GM21447 (cell line): ENCODE measurements around the gene UGT3A1.
"Not testable (repeated sequence)": the region's sequence is repeated elsewhere in the genome, so short reads cannot be mapped to it uniquely, and the experiment has no call there.

Source experiments
- ATAC-seq: cut with Tn5 transposase; IDR thresholded peaks from one replicate; pipeline ENCODE4 v1.9.1; 2021; ENCODE audit not compliant: unreplicated experiment

UGT3A1 gene

DNA sequence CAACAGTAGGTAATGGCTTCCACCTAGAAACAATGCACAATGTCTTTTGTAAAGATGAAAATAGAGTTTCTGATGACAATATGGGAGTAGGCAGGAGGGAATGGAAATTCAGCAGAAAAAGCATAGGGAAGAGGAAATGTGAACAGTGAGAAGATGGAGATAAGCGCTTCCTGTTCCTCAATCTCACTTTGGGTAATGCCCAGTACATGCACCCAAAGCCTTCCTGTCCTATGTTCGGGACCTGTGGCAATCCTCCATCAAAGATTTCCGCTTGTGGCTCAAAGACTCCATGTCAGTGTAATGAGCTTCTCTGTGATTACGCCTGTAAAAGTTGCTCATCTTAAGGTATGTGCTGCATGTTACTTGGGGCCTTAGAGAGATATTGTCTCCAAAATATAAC lies 2.7 kb downstream of the UGT3A1 start:
- ATAC-seq = no peak

DNA sequence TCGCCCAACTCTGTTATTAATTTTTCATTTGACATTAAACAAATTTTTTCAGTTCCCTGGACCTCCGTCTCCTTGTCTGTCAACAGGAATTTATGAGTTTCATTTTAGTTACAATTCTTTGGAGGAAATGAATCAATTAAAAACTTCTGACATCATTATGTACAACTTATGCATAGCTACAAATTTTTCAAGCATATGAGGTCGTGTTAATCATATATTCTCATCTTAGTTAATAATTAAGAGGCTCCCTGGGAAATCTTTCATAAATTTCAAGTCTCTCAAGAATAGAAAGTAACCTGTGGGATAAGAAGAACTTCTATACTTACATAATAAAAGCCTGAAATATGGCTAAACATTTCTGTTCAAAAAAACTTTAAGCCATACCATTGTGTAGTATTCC lies 3.4 kb downstream of the UGT3A1 start:
- ATAC-seq = no peak

DNA sequence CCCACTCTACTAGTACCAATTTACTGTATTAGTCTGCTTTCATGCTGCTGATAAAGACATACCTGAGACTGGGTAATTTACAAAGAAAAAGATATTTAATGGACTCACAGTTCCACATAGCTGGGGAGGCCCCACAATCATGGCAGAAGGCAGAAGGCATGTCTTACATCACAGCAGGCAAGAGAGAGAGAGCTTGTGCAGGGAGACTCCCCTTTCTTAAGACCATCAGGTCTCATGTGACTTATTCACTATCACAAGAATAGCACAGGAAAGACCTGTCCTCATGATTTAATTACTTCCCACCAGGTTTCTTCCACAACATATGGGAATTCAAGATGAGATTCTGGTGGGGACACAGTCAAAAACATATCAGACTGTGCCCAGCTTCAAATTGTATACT lies 11.5 kb downstream of the UGT3A1 start:
- no peak for ATAC-seq

DNA sequence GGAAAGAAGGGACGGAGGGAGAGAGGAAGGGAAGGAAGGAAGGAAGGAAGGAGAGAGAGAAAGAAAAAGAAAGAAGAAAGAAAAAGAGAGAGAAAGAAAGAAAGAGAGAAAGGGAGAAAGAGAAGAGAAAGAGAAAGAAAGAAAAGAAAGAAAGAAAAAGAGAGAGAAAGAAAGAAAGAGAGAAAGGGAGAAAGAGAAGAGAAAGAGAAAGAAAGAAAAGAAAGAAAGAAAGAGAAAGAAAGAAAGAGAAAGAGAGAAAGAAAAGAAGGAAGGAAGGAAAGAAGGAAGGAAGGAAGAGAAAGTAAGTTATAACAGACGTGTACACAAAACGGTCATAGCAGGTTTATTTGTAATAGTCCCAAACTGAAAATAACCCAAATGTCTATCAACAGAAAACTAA lies 14.3 kb downstream of the UGT3A1 start:
- ATAC-seq = not testable (repeated sequence)

DNA sequence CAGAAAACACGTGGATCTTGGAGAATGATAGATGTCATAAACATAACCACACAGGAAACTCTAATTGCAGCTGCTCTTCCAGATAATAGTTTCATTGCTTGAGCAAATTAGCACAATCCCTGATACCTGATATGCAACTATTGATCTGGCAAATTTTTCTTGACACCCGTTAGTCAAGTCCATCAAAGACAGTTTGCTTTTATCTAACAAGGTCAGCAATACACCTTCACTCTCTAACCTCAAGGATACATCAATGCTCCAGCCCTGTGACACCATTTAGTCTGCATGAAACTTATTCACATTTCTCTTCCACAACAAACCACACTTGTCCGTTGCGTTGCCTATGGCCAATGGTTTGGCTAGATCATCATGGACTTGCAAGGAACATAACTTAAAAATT lies 16.6 kb downstream of the UGT3A1 start:
- no peak for ATAC-seq

DNA sequence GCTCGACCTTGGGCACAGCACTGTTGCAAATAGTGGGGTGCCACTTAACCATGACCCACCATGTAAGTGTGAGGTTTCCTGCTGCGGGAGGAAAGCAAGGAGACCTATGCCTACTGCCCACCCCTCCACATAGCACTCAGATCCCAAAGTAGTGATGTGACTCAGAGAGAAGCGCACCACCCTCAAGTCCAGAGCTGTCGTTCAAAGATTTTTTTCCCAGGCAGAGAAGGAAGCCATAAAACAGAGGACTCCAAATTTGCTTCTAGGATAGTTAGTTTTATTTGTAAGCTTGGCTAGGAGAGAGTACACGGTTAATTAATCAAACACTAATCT lies 19.3 kb downstream of the UGT3A1 start:
- no peak for ATAC-seq

DNA sequence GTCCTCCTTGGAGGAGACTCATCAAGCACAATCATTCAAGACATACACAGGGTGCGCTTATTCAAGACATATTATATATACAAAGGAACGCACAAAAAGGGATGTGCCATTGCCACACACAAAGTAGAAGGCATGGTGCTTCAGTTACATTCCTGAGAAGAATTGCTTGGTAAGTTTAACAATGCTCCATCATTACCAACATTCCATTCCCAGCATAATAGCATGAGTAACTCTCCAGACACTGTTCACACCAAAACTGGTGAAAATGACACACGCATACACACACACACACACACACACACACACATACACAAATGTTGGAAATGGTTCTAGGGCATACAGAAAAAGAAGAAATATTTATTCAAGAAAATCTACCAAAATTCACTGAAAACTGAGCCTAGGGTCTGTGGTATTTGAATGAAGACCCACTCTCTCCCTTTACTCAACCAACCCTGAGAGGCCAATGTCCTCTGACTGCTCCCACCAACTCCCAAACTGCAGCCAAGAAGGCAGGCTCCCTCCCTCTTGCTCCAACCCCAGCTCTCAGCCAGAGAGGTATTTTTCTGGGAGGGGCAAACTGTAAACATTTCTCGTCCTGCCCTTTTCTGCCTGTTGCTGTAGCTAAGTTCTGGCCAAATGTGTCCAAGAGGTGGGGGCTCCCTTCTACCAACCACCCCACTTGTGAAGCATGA lies 19.9 kb downstream of the UGT3A1 start:
- ATAC-seq = no peak

DNA sequence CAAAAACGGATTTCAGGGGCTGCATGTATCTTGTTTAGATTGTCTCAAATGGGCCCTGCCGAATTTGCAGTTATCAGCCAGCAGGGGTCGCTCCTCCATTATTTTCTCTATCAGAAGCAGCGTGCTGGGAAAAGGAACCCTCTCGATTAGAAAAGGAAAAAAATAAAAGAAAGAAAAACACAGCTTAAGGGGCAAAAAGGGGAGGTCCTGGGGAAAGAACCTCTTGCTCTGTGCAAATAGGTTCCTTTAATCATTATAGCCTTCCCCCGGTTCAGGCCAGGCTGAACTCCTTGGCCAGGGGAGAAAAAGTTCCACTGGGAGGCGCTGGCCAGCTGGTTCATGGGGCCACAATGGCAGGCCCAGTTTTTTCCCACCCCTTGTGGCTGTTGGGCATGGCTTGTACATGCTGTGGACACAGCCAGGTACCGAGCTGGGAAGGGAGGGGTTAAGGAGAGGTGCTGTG lies 27.8 kb downstream of the UGT3A1 start:
- ATAC-seq = no peak

DNA sequence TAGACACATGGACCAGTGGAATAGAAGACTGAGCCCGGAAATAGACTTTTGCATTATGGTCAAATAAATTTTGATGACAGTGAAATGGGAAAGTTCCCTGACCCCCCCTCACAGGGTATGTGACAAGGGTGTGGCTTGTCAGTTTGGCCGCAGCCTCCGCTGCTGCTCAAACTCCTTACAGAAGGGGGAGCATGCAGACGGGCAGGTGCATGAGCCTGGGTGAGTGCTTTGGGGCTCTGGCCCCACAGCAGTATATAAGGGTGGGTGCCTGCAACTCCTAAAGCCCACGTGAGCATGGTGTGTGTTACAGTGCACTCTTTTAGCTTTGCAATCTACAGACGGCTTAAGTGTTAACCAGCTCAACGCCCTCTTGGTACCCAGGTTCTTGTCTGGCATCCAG lies 30.9 kb downstream of the UGT3A1 start:
- ATAC-seq = no peak

DNA sequence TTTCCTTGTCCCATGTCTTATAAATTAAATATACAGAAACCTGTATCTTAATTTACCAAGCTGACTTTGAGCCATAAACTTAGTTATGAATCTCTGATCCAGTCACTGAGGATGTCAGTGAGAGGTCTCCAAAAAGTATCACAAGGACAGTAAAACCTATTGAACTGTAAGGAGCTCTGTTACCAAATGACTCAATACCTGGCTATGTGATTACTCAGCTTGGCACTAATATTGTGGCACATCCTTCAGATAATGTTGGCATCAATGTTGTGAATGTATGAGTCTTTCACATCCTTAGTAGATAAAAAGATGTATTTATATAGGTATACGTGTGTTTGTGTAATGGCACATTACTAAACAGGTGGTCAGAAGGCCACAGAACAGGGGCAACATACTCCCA lies 34.8 kb downstream of the UGT3A1 start:
- ATAC-seq = no peak

DNA sequence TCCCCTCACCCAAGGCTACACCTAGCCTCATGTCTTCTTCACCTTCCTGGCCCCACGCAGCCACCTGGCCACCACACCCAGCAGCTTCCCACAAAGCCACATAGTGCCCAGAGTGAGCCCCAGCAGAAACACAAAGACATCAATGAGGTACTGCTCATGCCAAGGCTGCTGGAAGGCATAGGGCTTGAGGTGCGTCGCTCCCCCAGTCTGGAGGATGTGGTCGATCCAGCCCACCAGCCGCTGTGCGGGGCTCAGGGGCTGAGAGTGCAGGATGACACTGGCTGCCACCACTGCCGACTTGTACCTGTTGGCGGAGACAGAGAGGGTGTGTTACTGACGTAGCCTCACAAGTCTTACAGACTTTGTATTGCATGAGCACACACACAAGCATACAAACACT lies 37.0 kb downstream of the UGT3A1 start:
- ATAC-seq = no peak

DNA sequence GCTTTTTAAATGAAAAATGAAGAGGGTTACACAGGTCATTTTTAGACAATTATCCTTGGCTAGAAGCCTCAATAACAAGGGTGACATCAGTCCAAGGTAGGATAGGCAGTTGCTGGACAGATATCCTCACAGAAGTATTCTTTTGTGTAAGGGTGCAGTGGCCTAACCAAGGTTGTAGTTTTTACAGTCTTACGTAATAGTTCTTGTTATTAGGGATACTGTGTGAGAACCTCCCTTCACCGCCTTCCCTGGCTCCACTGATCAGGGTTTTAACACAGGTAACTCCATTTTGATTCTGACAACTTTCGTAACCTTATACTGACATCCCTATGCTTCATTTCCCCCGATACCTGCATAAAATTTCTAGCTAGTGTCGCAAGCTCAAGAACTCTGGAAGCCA lies 44.1 kb downstream of the UGT3A1 start:
- no peak for ATAC-seq

DNA sequence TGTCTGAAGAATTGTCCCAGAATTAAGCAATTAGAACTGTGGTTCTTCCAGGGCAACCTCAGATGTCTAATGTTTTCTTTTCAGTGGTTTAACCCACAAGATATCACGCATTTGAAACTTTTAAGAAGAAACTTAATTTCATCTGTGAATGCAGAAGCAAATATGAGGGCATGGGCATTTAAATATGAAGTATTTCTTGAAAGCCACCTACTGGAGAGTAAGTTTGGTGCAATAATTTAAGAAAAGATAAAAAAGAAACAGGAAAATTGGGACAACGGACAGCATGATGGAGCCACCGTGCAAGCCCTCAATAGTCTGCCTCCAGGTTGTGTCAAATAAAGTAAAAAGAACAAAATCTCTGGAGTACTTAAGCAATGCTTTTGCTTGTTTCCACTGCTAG lies 51.6 kb downstream of the UGT3A1 start:
- ATAC-seq = no peak

DNA sequence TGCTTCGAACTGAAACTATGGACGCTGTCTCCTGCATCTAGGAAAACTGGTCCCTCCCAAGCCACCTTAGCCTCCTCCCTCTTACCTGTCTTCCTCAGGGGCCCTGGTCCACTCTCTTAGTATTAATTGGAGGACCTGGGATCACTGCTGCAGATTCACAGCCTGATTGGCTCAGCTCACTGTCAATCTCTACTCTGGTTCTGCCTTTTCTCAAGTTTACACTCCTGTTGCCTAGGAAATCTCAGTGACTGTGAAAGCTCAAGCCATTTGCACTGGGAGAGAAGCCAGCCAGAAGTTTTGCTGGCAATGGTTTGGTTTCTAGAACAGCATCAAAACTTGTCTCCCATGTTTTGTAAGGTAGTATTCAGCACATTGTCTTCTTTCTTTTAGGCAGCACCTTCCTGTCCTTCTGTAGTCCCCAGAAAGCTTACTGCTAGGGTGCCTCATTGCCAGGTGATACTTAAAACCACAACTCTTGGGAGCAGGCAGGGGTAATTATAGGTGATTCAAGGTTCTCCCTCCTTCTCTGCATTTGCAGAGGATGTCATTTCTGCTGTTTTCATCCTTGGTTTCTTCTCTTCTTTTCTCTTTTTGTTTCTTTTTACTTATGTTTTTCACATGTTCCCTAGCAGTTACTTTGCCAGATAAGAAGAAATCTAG lies 52.5 kb downstream of the UGT3A1 start, which contains the start of gene CAPSL:
Gene CAPSL, minus strand, starts transcription at position 55 of the 660 bp plus-strand sequence. CDS start 17,502 bp downstream, outside the sequence.
- no peak for ATAC-seq

DNA sequence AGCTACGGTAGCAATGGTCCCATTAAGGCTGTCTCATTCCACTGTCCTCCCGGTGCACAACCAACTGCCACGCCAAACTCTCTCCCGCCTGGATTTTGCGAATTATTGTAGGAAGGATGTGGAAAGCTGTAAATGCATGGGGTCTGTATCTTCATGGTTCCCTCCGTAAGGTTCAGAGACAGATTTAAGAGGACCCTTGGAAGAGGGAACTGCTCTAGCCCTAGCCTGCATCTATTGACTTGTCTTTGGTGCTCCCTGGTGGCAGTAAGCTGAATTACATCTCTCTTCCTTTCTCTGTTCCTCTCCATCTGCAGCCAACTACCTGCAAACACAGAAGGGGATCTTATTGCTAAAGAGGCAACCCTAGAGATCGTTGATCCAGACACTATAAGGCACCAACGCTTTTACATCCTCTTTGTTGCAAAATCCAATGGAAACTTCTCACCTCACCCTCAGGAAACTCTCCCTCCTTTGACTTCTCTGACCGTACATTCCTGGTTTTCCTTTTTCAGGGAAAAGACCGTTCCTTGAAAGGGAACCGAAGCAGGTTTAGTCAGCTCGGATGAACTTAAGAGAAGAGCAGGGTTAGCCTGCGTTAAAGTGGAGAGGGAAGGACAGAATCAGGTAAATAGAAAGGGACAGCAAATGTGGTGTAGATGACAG lies 64.7 kb downstream of the UGT3A1 start:
- peak; percentile 62 for ATAC-seq

DNA sequence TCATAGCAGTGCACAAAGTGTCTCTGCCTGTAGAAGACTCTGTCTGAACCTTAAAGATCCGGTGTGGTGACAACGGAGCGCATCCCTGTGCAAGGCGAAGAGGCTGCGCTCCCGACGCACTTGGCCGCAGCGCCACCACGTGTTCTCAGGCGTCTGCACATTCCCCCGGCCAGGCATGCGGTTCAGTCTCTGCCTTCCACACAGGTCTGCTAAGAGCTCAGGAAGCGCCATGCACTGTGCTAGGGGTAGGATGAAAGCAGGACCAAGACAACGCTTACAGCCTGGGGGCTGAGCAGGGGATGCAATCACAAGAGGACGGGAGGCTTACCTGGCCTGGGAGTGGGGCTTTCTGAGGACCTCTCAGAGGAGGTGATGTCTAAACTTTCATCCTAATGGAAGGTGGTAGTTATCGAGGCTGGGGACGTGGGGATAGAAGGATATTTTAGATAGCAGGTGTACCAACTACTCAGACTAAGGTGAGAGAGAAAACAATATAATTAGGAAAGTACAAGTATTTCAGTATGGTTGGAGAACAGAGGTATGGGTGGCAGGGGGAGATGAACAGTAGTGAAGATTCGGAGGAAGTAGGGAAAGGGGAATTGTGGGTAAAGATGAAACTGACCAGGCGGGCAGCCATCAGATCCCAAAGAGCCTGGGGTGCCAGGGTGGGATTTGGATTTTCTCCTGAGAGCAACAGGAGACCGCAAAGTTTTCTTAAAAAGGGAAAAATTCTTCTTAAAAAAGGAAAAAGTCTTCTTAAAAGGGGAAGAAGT lies 66.1 kb downstream of the UGT3A1 start:
- ATAC-seq = peak; percentile 64

DNA sequence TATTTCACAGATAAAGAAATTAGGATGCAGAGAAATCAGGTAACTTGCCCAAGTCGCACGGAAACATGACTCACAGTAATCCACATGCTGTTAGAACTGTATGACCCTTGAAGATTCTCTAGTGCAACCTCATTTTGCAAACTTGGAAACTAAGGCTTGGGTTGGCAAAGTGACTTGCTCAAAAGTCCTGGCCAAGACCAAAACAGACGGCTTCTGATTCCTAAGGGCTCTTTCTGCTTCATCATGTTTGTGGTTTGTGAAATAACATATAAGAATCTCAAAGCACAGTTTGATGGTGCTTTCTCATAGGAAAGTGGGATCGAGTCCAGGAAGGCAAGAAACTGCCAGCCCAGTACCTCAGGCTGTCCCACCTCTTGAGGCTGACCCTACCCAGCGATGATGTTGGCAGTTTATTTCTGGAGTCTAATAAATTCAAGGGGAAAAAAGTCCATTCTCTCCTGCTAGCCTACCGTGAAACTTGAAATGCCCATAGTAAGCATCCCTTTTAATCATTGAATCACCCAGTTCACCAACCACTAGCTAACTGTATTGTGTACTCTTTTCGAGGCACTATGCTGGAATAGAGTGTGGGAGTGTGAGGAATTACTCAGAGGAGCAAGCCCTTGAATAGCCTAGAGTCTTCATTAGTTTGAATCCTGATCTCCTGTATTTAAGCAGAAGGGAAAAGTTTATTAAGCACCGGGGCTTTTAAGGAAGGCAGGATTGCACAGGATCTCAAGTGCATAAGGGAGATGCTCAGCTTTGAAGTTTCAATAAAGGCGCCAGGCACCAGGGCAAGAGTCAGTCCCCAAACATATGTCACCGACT lies 66.9 kb downstream of the UGT3A1 start:
- no peak for ATAC-seq

DNA sequence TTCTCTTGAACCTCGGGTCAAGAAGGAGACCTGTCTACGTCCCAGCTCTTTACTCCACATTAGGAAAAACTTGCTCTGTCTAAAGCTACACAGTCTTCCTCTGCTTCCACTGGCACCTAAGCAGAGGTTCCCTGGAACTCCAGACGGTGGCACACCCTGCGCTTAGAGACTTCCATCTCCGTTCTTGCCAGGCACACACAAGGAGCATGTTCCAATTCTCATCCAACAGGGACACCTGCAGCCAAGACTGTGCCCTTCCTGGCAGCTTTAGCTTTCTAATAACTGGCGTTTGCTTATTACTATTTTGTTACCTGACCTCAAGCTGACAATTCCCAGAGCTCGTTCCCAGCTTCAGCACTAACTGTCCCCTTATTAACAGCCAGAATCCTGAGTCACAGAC lies 68.7 kb downstream of the UGT3A1 start:
- ATAC-seq = no peak

DNA sequence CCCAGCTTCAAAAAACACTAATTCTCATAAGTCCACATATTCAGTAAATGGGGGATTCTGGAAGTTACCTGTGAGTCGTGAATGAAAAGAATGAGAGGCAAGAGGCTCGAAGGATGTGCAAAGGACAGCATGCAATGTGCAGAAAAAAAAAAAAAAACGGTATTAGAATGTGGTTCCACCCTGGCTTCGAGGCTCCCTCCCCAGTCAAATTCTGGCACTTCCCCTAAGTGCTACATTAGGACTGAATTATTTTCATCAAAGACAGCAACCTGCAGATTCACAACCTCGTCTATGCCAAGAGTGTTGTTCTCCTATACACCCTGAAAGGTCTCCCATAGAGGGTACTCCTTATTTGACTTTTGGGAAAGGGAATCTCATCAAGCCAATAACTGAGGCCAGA lies 69.3 kb downstream of the UGT3A1 start:
- ATAC-seq = no peak

DNA sequence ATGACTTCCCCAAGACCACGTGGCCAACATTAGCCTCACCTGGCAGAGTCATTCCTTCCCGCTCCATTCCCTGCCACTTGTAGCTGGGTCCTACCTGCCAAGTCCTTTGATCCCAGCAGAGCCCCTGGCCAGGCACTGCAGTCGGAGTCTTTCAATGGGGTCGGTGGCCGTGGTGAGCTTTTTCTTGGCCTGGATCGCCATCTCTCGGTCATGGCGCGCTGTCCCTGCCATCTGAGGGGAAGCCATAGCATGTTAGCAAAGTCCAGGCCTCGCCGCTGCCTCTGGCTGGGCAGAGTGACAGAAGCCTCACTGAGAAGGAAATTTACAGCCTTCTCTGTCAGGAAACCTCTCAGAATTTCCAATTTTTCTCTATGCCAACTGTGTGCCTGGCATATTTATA lies 70.3 kb downstream of the UGT3A1 start:
- no peak for ATAC-seq

DNA sequence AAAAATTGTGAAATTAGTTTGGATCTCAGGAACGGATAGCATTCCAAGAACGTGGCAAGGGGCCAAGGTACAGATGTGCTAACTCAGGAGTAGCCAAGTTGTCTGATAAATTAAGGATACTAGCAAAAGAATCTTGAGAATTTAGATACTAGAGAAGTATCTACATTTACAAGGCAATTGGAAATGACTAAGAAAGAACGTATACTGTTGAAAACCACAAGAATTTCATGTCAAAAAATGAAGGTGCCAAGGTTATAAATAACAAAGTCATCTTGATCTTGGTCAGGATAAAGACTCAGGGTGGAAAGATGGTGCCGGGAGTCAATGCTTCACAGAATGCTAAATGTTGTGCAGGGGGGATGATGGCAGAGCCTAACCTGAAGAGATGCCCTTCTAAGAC lies 72.0 kb downstream of the UGT3A1 start:
- ATAC-seq = no peak
